HG02678 (cell line): ENCODE results near the gene ERC1.
"Not testable (repeated sequence)": the region's sequence is repeated elsewhere in the genome, so short reads cannot be mapped to it uniquely, and the experiment has no call there.

Experiments used
- ATAC-seq: cut with Tn5 transposase; IDR thresholded peaks from one replicate; pipeline ENCODE4 v1.9.1; 2021; ENCODE audit warnings: mild to moderate bottlenecking, moderate library complexity; ENCODE audit not compliant: unreplicated experiment

Gene ERC1

GRCh38 chr12:1344245-1344644, 353.2 kb downstream of the ERC1 start:
- no peak for ATAC-seq

DNA sequence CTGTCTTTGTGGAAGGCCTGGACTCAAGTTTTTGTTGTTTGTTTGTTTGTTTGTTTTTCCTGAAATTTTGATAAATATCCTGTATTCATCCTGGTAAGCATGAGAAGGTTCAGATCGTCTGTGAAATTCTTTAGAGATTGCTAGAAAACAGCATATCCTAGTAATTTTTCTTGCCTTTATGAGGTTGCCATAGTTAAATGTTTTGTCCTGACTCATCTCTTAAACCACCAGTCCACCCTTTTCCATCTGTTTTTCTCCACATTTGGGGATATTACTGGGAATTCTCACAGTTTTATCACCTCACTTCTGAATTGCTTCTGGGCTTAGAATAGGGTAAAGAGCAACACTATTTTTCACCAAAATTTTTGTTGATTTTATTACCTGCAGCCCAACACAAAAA, 355.1 kb downstream of the ERC1 start:
- no peak for ATAC-seq

- no peak for ATAC-seq
Measured at GRCh38 chr12:1347294-1347693, 356.3 kb downstream of the ERC1 start.

GRCh38 chr12:1348606-1349005, 357.6 kb downstream of the ERC1 start:
- ATAC-seq: no peak

DNA sequence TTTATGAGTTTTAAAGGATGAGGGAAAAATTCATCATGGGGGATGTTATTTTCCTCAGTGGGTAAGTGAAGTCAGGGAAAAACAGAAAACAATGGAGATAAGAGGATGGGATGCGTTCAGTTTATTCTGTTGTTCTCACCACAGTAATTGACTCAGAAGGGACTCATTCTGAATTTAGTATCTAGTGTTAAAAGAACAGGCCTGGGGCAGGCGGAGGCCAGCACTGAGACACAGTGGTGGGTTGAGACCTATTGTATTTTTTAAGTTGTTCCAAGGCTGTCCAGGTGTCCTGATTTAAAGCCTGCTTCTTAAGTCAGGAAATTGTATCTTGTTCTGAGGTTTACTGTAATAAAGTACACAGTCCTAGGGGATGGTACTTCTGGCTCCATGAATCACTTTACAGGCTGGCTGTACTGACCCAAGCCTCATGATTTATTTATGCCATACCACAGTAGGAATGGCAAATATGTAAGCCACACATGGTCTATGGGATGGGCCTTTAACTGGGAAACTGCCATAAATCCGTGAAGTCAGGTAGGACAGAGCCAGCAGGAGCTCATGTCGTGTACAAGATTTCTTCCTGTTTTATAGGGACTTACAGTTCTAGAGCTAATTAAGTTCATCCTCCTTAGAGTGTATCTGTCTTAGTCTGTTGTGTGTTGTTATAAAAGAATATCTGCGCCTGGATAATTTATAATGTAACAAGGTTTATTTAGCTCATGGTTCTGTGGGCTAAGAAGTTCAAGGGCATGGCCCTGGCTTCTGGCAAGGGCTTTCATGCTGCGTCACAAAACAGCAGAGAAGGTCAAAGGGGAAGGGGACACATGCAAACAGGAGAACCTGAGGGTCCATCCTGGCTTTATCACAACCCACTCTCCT, 359.3 kb downstream of the ERC1 start:
- no peak for ATAC-seq

DNA sequence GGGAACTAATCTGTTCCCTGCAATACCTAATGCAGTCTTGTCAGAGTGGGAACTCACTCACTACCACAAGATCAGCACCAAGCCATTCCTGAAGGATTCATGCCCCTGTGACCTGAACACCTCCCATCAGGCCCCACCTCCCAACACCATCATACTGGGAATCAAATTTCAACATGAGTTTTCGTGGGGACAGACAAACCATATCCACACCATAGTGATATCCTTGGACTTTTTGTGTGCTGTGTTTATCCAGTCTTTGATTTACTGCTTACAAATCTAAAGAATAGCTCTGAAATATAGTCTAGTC, 359.9 kb downstream of the ERC1 start:
- ATAC-seq: no peak

DNA sequence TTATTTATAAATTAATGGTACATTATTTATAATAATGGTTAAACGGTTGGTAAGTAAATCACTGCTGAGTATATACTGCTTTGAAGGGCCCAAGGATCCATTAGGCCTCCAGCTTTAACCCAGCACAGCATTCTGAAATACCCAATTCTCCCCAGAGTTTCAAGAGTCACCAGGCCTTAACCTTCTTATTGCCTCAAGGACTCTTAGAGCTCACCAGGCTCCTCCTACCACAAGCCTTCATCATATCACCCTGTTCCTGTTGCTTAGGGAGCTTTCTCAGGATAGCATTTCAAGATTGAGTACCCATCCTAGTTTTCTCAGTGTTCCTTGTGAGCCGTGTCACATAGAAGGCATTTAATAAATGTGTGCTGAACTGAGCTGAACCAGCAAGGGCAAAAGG, 360.9 kb downstream of the ERC1 start:
- no peak for ATAC-seq

GRCh38 chr12:1353451-1353850, 362.4 kb downstream of the ERC1 start:
- ATAC-seq: no peak

- ATAC-seq: no peak
Measured at GRCh38 chr12:1355396-1355795, 364.4 kb downstream of the ERC1 start.

DNA sequence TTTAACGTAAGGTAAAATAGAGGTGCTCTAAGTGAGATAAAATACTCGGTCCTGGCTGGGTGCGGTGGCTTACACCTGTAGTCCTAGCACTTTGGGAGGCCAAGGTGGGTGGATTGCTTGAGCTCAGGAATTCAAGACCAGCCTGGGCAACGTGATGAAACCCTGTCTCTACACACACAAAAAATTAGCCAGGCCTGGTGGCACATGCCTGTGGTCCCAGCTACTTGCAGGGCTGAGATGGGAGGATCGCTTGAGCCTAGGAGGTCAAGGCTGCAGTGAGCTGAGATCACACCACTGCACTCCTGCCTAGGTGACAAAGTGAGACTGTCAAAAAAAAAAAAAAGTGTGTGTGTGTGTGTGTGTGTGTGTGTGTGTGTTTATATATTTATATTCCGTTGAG, 364.8 kb downstream of the ERC1 start:
- not testable (repeated sequence) for ATAC-seq

GRCh38 chr12:1356285-1356684, 365.3 kb downstream of the ERC1 start:
- ATAC-seq: no peak

DNA sequence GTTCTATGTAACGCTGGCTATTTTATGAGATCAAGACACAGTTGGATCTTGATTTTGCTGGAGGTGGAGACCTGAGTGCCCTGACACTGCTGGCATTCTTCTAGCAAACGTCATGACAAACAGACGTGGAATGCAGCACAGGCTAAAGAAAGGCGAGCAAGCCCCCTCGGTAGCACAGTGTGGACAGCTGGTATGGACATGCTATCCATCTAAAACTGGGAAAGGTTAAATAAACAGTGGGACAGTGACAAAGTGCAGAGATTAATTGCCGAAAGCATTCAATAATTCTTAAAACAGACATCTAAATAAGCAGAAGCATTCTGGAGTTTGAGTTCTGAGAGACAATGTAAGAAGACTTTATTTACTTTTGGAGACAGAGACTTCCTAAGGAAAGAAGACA, 366.1 kb downstream of the ERC1 start:
- ATAC-seq: no peak

DNA sequence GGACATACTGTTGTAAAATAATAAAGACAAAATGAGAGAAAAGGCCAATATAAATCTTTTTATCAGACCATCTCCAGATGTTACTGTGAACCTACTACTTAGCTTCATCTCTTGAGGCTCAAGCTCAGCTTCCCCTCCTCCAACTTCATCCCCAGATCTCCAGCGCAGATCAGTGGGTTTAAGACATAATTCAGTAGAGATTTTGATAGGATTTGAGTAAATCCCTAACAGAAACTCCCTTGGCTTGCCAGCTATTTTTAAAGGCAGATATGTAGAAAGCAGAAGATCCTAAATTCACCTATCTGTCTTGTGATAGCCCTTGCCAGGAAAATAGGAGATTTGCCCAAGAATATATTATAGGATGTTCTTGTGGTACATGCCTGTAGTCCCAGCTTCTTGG, 366.7 kb downstream of the ERC1 start:
- ATAC-seq: no peak

GRCh38 chr12:1360441-1361210, 369.6 kb downstream of the ERC1 start:
- no peak for ATAC-seq

- no peak for ATAC-seq
Measured at GRCh38 chr12:1362143-1362662, 371.2 kb downstream of the ERC1 start.

DNA sequence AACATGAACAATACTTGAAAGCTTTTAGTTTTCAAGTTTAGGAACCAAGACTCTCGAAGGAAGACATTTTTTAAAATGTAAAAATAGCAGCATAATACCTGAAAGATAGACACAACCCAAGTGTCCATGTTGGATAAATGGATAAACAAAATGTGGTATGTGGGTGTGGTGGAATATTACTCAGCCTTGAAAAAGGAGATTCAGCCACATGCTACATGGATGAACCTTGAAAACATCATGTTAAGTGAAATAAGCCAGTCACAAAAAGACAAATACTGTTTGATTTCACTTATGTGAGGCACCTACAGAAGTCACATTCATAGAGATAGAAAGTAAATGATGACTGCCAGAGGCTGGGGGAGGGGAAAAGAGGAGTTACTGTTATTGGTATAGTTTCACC, 374.7 kb downstream of the ERC1 start:
- no peak for ATAC-seq

- no peak for ATAC-seq
Measured at GRCh38 chr12:1367331-1368291, 376.6 kb downstream of the ERC1 start.

DNA sequence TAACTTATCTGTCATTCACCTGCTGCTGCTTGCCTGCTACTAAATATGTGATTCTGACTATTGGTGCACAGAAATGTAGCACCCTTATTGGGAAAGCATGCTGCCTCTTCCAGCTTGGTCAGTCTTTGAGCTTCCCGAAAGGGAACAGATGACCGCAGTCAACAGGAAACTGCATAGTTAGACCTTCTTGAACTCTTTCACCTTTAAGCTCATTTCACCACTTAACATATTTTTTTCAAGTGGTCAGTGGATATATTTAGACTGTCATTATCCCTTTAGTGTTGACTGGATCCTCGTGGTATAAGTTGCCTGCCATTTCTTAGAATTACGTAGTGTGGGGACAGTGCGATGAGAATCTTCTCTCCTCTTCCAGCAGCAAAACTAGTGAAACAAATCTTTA, 378.4 kb downstream of the ERC1 start:
- no peak for ATAC-seq

GRCh38 chr12:1369938-1370500, 379.0 kb downstream of the ERC1 start:
- no peak for ATAC-seq

GRCh38 chr12:1373901-1374735, 383.1 kb downstream of the ERC1 start:
- no peak for ATAC-seq
